GM23248 (cell line): ENCODE results near the gene KRTAP25-1. TPM values are rescaled to one million over a fixed set of nuclear protein-coding genes. Genes with fewer than 3 reads are reported as not detected.

Source experiments
- DNase-seq: peaks from one replicate; pipeline ENCODE4 v3.0.0-alpha.2; 2015
- H2AFZ ChIP-seq: fragments of 200-600 bp; sonication (generic); 2 replicates; pipeline ENCODE4 v1.6.1; 2016; ENCODE audit warnings: antibody characterized with exemption
- H3F3A ChIP-seq: fragments of 200-600 bp; sonication (generic); 2 replicates; pipeline ENCODE4 v1.6.1; 2016; ENCODE audit warnings: mild to moderate bottlenecking, antibody characterized with exemption, mixed run types; ENCODE audit not compliant: insufficient read depth
- H3K27ac ChIP-seq: fragments of 200-600 bp; sonication (generic); 2 replicates; pipeline ENCODE4 v1.5.1; 2016; ENCODE audit warnings: mild to moderate bottlenecking
- H3K27me3 ChIP-seq: fragments of 200-600 bp; sonication (generic); replicated peaks from 2 replicates; pipeline ENCODE4 v1.6.1; 2016; ENCODE audit warnings: mild to moderate bottlenecking; ENCODE audit not compliant: insufficient read depth
- H3K36me3 ChIP-seq: fragments of 200-600 bp; sonication (generic); 2 replicates; pipeline ENCODE4 v1.6.1; 2016; ENCODE audit warnings: low read depth, mild to moderate bottlenecking
- H3K4me1 ChIP-seq: fragments of 200-600 bp; sonication (generic); 2 replicates; pipeline ENCODE4 v1.6.1; 2016; ENCODE audit warnings: mild to moderate bottlenecking; ENCODE audit not compliant: insufficient read depth
- H3K4me2 ChIP-seq: fragments of 200-600 bp; sonication (generic); one replicate; pipeline ENCODE4 v1.6.1; 2016; ENCODE audit warnings: mild to moderate bottlenecking; ENCODE audit not compliant: unreplicated experiment
- H3K4me3 ChIP-seq: fragments of 200-600 bp; sonication (generic); 2 replicates; pipeline ENCODE4 v1.5.1; 2016; ENCODE audit warnings: mild to moderate bottlenecking
- H3K79me2 ChIP-seq: fragments of 200-600 bp; sonication (generic); 2 replicates; pipeline ENCODE4 v1.6.1; 2016; ENCODE audit warnings: mild to moderate bottlenecking; ENCODE audit not compliant: insufficient read depth
- H3K9ac ChIP-seq: fragments of 200-600 bp; sonication (generic); 2 replicates; pipeline ENCODE4 v1.6.1; 2016; ENCODE audit warnings: mild to moderate bottlenecking
- H3K9me2 ChIP-seq: fragments of 200-600 bp; sonication (generic); 2 replicates; pipeline ENCODE4 v1.6.1; 2016; ENCODE audit warnings: mixed run types, mild to moderate bottlenecking, moderate library complexity; ENCODE audit not compliant: insufficient read depth
- H3K9me3 ChIP-seq: fragments of 200-600 bp; sonication (generic); one replicate; pipeline ENCODE4 v1.6.1; 2017; ENCODE audit warnings: low read depth
- H4K20me1 ChIP-seq: fragments of 200-600 bp; sonication (generic); 2 replicates; pipeline ENCODE4 v1.6.0; 2016; ENCODE audit not compliant: insufficient read depth
- EZH2 ChIP-seq: fragments of 200-600 bp; sonication (generic); IDR thresholded peaks from 2 replicates; pipeline ENCODE4 v1.6.1; 2018; ENCODE audit warnings: antibody characterized with exemption, mild to moderate bottlenecking; ENCODE audit not compliant: insufficient read depth, poor library complexity, severe bottlenecking
- EZH2phosphoT487 ChIP-seq: fragments of 200-600 bp; sonication (generic); IDR thresholded peaks from 2 replicates; pipeline ENCODE4 v1.6.1; 2018; ENCODE audit warnings: antibody characterized with exemption, moderate library complexity, mild to moderate bottlenecking, low read depth; ENCODE audit not compliant: insufficient read depth
- WGBS, 2 experiments: methylation state at CpG; one replicate each; pipeline ENCODE4 v1.1.6; 2015 to 2017; ENCODE audit warnings: low lambda C conversion rate in 2 of 2, low coverage in 1 of 2; ENCODE audit errors: missing lambda C conversion rate in 2 of 2; 5-methylcytosine and 5-hydroxymethylcytosine counted together
- in situ Hi-C: fragments of 300-500 bp; cut with MboI; formaldehyde crosslinking; loops from 2 replicates; pipeline ENCODE4 v1.15.0; 2020
- polyA plus RNA-seq: library from polyadenylated mRNA; unstranded; fragments of >200 nt; fragmentation: Nextera tagmentation; extraction: Ambion mirVana; gene quantifications from 2 replicates; pipeline ENCODE4 v1.2.1, GENCODE V29; 2016
- total RNA-seq: library from RNA; depleted of rRNA; stranded (reverse); fragments of >200 nt; shearing (Covaris generic); gene quantifications from 2 replicates; pipeline ENCODE4 v1.2.3, GENCODE V29; 2014

KRTAP25-1 gene
- total and polyA plus RNA-seq, 2 experiments from 2014 or later, result not detected

GRCh38 chr21:30271156-30271555 is 18.2 kb downstream of the KRTAP25-1 start:
- Histone ChIP-seq H3K9ac (no peak overlapping the region), H4K20me1 (no peaks in the 10 kb centered on the region), H3K27ac (no peak overlapping the region), H2AFZ (no peak overlapping the region), H3K79me2 (no peaks in the 10 kb centered on the region), H3K4me2 (no peak overlapping the region), H3K27me3 (no peaks in the 10 kb centered on the region), H3K4me3 (no peak overlapping the region), H3F3A (no peaks in the 10 kb centered on the region), H3K36me3 (no peaks in the 10 kb centered on the region), H3K9me3 (no peaks in the 10 kb centered on the region), H3K9me2 (no peaks in the 10 kb centered on the region), H3K4me1 (no peaks in the 10 kb centered on the region)
- 21 to 27% methylated on average over 5 of the region's 5 CpGs for WGBS, 2 experiments
- in situ Hi-C loops, result no loop called here
- no peak for TF ChIP-seq EZH2
- TF ChIP-seq EZH2phosphoT487, result no peak
- DNase-seq, result no peak

- H3K79me2 ChIP-seq, result no peaks in the 10 kb centered on the region
- H2AFZ ChIP-seq, result no peak overlapping the region
- no peak overlapping the region for H3K27ac ChIP-seq
- no peaks in the 10 kb centered on the region for H3K4me1 ChIP-seq
- in situ Hi-C loops, result no loop called here
- no peaks in the 10 kb centered on the region for H3K27me3 ChIP-seq
- H4K20me1 ChIP-seq, result no peaks in the 10 kb centered on the region
- WGBS, 2 experiments, result 49% methylated on average over 3 of the region's 3 CpGs
- H3K4me3 ChIP-seq, result no peak overlapping the region
- DNase-seq, result no peak
- no peaks in the 10 kb centered on the region for H3K36me3 ChIP-seq
- TF ChIP-seq EZH2 (no peak), EZH2phosphoT487 (no peak)
- no peaks in the 10 kb centered on the region for H3K9me3 ChIP-seq
- no peaks in the 10 kb centered on the region for H3F3A ChIP-seq
- H3K9ac ChIP-seq, result no peak overlapping the region
- no peaks in the 10 kb centered on the region for H3K9me2 ChIP-seq
- H3K4me2 ChIP-seq, result no peak overlapping the region
Observed at GRCh38 chr21:30269803-30270530, 19.3 kb downstream of the KRTAP25-1 start.

GRCh38 chr21:30268608-30269197 is 20.6 kb downstream of the KRTAP25-1 start:
- no peaks in the 10 kb centered on the region for H3K4me1 ChIP-seq
- no peaks in the 10 kb centered on the region for H3F3A ChIP-seq
- H3K4me3 ChIP-seq, result no peak overlapping the region
- H3K9me2 ChIP-seq, result no peaks in the 10 kb centered on the region
- no peaks in the 10 kb centered on the region for H3K79me2 ChIP-seq
- peak; percentile 2 for DNase-seq
- H3K9ac ChIP-seq, result no peak overlapping the region
- no peaks in the 10 kb centered on the region for H3K9me3 ChIP-seq
- in situ Hi-C loops, result no loop called here
- H3K36me3 ChIP-seq, result no peaks in the 10 kb centered on the region
- H3K27ac ChIP-seq, result no peak overlapping the region
- no peaks in the 10 kb centered on the region for H3K27me3 ChIP-seq
- no peak overlapping the region for H2AFZ ChIP-seq
- no peak overlapping the region for H3K4me2 ChIP-seq
- no peaks in the 10 kb centered on the region for H4K20me1 ChIP-seq
- TF ChIP-seq EZH2phosphoT487, result no peak
- no peak for TF ChIP-seq EZH2
- WGBS, 2 experiments, result 55 to 57% methylated on average over 5 of the region's 5 CpGs

GRCh38 chr21:30257773-30258172 is 31.5 kb downstream of the KRTAP25-1 start:
- in situ Hi-C loops, result no loop called here
- Histone ChIP-seq H2AFZ (no peak overlapping the region), H3K9me2 (no peaks in the 10 kb centered on the region), H3K9me3 (no peaks in the 10 kb centered on the region), H3F3A (no peaks in the 10 kb centered on the region), H3K9ac (no peak overlapping the region), H3K4me3 (no peak overlapping the region), H3K27ac (no peak overlapping the region), H3K79me2 (no peaks in the 10 kb centered on the region), H3K4me1 (no peaks in the 10 kb centered on the region), H4K20me1 (no peaks in the 10 kb centered on the region), H3K27me3 (no peaks in the 10 kb centered on the region), H3K4me2 (no peak overlapping the region), H3K36me3 (no peaks in the 10 kb centered on the region)
- WGBS, 2 experiments, result 39 to 41% methylated on average over 4 of the region's 4 CpGs
- DNase-seq, result peak; percentile 69
- TF ChIP-seq EZH2, result no peak
- no peak for TF ChIP-seq EZH2phosphoT487
